Panc1 (cell line): ENCODE results near the gene CCDC157. TPM values are rescaled to one million over a fixed set of nuclear protein-coding genes. Genes with fewer than 3 reads are reported as not detected.

Source experiments
- ATAC-seq: fragments of 200-7000 bp; cut with Tn5 transposase; 2 replicates; pipeline ENCODE4 v1.9.1; 2020; ENCODE audit warnings: mild to moderate bottlenecking, moderate library complexity
- BruUV-seq: library from RNA; stranded (reverse); fragments of 400-500 nt; replicated peaks from 2 replicates; lab custom pipeline; 2021; lab: Mats Ljungman, UMichigan
- CTCF ChIA-PET: fragments of 300-600 bp; sonication (Branson Sonifier 250); formaldehyde crosslinking; loops from one replicate; lab custom pipeline; 2022; ENCODE audit warnings: antibody characterized with exemption; lab: Charles Lee
- POLR2A ChIA-PET: fragments of 300-600 bp; sonication (Branson Sonifier 250); formaldehyde crosslinking; loops from one replicate; lab custom pipeline; 2022; ENCODE audit warnings: antibody characterized with exemption; lab: Charles Lee
- DNase-seq: peaks from one replicate; pipeline ENCODE4 v3.0.0-alpha.2; 2010; ENCODE audit warnings: low read depth, low spot score
- H3K27ac ChIP-seq: 2 replicates; pipeline ENCODE4 v1.5.1; 2011; ENCODE audit warnings: mild to moderate bottlenecking, low read length, inconsistent platforms
- H3K27me3 ChIP-seq: fragments of 200-500 bp; sonication (Bioruptor generic); 2 replicates; pipeline ENCODE4 v1.6.0; 2014; ENCODE audit warnings: low read length, inconsistent platforms; ENCODE audit not compliant: control insufficient read depth, insufficient read depth
- H3K36me3 ChIP-seq: fragments of 200-500 bp; sonication (Bioruptor generic); 2 replicates; pipeline ENCODE4 v1.5.1; 2014; ENCODE audit warnings: inconsistent platforms, mild to moderate bottlenecking, low read length, moderate library complexity; ENCODE audit not compliant: control insufficient read depth, insufficient read depth
- H3K4me1 ChIP-seq: 2 replicates; pipeline ENCODE4 v1.5.1; 2011; ENCODE audit warnings: inconsistent platforms, mild to moderate bottlenecking, low read length, moderate library complexity; ENCODE audit not compliant: control insufficient read depth, insufficient read depth
- H3K4me3 ChIP-seq, 2 experiments: 2 replicates each; pipeline ENCODE4 v1.5.1; 2011 to 2012; ENCODE audit warnings: low read depth in 2 of 2, low read length in 2 of 2, mild to moderate bottlenecking in 2 of 2, inconsistent platforms in 1 of 2, moderate library complexity in 1 of 2
- H3K9me3 ChIP-seq: fragments of 200-500 bp; sonication (Bioruptor generic); 2 replicates; pipeline ENCODE4 v1.5.1; 2014; ENCODE audit warnings: low read depth, mild to moderate bottlenecking, inconsistent platforms, low read length, moderate library complexity; ENCODE audit not compliant: control insufficient read depth, insufficient read depth
- POLR2AphosphoS5 ChIP-seq: IDR thresholded peaks from 2 replicates; pipeline ENCODE4 v1.6.1; 2012; ENCODE audit warnings: mild to moderate bottlenecking, low read depth, low read length, moderate library complexity
- SIN3A ChIP-seq: IDR thresholded peaks from 2 replicates; pipeline ENCODE4 v1.6.1; 2012; ENCODE audit warnings: low read depth, mild to moderate bottlenecking, low read length, moderate library complexity, borderline replicate concordance; ENCODE audit not compliant: insufficient read depth
- TCF7L2 ChIP-seq: IDR thresholded peaks from 2 replicates; pipeline ENCODE4 v1.6.1; 2011; ENCODE audit warnings: mild to moderate bottlenecking, low read depth, low read length, inconsistent platforms
- in situ Hi-C: cut with HindIII; loops from 2 replicates; pipeline ENCODE4 v1.10.0; 2016; ENCODE audit warnings: low sequenced_read_pairs, low pct_unique_long_range_greater_than_20kb
- intact Hi-C: fragments of 100-400 bp; cut with micrococcal nuclease; formaldehyde crosslinking; loops from one replicate; pipeline ENCODE4 v1.10.0; 2022; ENCODE audit not compliant: unreplicated experiment
- total RNA-seq: library from RNA; stranded (reverse); gene quantifications from one replicate; pipeline ENCODE4 v1.2.1, GENCODE V29; 2021; ENCODE audit not compliant: unreplicated experiment
- TF ChIP-seq, protein P1 (sequence below), 2 experiments: IDR thresholded peaks; 2 replicates each; pipeline ENCODE4 v1.6.1; 2011 to 2012; ENCODE audit warnings: low read depth in 2 of 2, control low read depth in 1 of 2, low read length in 1 of 2, mild to moderate bottlenecking in 1 of 2, moderate library complexity in 1 of 2; ENCODE audit not compliant: insufficient read depth in 1 of 2
- TF ChIP-seq, protein P2 (sequence below): fragments of 450-650 bp; IDR thresholded peaks from 2 replicates; pipeline ENCODE4 v1.5.1; 2017; ENCODE audit warnings: mild to moderate bottlenecking

CCDC157 gene
- total RNA-seq, 1 experiment from 2014 or later: 2.1 TPM

DNA sequence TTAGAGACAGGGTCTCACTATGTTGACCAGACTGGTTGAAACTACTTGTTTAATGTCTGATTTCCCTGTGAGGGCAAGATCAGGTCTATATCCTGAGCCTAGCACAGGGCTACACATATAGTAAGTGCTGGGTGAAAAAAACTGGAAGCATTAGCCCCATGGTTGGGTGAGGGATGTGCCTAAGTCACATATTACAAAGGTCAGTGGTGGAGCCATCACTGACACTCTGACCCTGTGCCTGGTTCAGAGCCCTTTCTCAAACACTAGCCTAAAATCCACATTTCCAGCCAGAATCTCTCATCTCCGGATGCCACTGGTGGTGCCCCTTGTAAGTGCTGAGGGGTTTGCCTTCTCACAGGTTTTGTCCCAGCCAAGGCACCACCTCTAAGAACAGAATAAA, 39.0 kb upstream of the CCDC157 start:
- BruUV-seq: no TSS peak
- TF ChIP-seq POLR2AphosphoS5: no peak
- TF ChIP-seq TCF7L2: no peak
- no peak for TF ChIP-seq SIN3A
- ATAC-seq: no peak
- H3K27ac ChIP-seq: no peak overlapping the region
- no peak for DNase-seq
- H3K27me3 ChIP-seq: no peaks in the 10 kb centered on the region
- no peak overlapping the region for H3K4me3 ChIP-seq
- intact Hi-C loops (no loop called here), in situ Hi-C loops (no loop called here)
- peaks cover 20% of the 10 kb centered on the region for H3K4me1 ChIP-seq
- POLR2A ChIA-PET: no interaction called here
- CTCF ChIA-PET: no interaction called here
- no peaks in the 10 kb centered on the region for H3K9me3 ChIP-seq
- no peaks in the 10 kb centered on the region for H3K36me3 ChIP-seq

DNA sequence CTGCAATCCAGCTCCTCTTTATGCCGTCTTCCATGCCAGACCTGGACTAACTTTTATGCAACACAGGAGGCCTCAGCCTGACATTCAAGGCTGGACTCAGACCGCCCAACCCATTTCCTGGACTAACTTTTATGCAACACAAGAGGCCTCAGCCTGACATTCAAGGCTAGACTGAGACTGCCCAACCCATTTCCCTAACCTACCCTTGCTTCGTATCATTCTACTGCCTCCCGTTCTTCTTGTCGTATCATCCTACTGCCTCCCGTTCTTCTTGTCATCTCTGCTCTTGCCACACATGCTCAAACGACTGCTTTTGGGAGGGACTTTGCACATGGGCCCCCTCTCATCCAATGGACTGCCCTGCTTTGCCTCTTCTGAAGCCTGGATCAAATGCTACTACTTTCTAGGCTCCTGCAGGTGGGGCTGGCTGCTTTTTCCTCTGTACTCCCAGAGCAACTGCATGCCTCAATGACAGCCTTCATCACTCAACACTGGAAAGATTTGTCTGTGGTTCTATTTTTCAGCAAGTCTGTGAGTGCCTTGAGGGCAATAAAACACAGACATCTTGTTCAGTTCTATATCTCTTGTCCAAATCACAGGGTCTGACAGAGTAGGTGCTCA, 37.9 kb upstream of the CCDC157 start:
- no peak overlapping the region for H3K4me3 ChIP-seq
- no peaks in the 10 kb centered on the region for H3K27me3 ChIP-seq
- peaks cover 13% of the 10 kb centered on the region for H3K4me1 ChIP-seq
- TF ChIP-seq, protein P1, sequence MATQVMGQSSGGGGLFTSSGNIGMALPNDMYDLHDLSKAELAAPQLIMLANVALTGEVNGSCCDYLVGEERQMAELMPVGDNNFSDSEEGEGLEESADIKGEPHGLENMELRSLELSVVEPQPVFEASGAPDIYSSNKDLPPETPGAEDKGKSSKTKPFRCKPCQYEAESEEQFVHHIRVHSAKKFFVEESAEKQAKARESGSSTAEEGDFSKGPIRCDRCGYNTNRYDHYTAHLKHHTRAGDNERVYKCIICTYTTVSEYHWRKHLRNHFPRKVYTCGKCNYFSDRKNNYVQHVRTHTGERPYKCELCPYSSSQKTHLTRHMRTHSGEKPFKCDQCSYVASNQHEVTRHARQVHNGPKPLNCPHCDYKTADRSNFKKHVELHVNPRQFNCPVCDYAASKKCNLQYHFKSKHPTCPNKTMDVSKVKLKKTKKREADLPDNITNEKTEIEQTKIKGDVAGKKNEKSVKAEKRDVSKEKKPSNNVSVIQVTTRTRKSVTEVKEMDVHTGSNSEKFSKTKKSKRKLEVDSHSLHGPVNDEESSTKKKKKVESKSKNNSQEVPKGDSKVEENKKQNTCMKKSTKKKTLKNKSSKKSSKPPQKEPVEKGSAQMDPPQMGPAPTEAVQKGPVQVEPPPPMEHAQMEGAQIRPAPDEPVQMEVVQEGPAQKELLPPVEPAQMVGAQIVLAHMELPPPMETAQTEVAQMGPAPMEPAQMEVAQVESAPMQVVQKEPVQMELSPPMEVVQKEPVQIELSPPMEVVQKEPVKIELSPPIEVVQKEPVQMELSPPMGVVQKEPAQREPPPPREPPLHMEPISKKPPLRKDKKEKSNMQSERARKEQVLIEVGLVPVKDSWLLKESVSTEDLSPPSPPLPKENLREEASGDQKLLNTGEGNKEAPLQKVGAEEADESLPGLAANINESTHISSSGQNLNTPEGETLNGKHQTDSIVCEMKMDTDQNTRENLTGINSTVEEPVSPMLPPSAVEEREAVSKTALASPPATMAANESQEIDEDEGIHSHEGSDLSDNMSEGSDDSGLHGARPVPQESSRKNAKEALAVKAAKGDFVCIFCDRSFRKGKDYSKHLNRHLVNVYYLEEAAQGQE (IDR thresholded peaks at IDR 0.05; ENCODE audit: insufficient read depth in 1 of 2, low read depth in 2 of 2, low read length in 1 of 2): no peak
- no peak for TF ChIP-seq SIN3A
- TF ChIP-seq POLR2AphosphoS5: no peak
- TF ChIP-seq, protein P2, sequence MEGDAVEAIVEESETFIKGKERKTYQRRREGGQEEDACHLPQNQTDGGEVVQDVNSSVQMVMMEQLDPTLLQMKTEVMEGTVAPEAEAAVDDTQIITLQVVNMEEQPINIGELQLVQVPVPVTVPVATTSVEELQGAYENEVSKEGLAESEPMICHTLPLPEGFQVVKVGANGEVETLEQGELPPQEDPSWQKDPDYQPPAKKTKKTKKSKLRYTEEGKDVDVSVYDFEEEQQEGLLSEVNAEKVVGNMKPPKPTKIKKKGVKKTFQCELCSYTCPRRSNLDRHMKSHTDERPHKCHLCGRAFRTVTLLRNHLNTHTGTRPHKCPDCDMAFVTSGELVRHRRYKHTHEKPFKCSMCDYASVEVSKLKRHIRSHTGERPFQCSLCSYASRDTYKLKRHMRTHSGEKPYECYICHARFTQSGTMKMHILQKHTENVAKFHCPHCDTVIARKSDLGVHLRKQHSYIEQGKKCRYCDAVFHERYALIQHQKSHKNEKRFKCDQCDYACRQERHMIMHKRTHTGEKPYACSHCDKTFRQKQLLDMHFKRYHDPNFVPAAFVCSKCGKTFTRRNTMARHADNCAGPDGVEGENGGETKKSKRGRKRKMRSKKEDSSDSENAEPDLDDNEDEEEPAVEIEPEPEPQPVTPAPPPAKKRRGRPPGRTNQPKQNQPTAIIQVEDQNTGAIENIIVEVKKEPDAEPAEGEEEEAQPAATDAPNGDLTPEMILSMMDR: no peak
- no peak for TF ChIP-seq TCF7L2
- DNase-seq (no peak), ATAC-seq (no peak)
- no peaks in the 10 kb centered on the region for H3K36me3 ChIP-seq
- ChIA-PET CTCF (no interaction called here), POLR2A (no interaction called here)
- no peak overlapping the region for H3K27ac ChIP-seq
- in situ Hi-C loops (no loop called here), intact Hi-C loops (no loop called here)
- no TSS peak for BruUV-seq
- H3K9me3 ChIP-seq: no peaks in the 10 kb centered on the region

DNA sequence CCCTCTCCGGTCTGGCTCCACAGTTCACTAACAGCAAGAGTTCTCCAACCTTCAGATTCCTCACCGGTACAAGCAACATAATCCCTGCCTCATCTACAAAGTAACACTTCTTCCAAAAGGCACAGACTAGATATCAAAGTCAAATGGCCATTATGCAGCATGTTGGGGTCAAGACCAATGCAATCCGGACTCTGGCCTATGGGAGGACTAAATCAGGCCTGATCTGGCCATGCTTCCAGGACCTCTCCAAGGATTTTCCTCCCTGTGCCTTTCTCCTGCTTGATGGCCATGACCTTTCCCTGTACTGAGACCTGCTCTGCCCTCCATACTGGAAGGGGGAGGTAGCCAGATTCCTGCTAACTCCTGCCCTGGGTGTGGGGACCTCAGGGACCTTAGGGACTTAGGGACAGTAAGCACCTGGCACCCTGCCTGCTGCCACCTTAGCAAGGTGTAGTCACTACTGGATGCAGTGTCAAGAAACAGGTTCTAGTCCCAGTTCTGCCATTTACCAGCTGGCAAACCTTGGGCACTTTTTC, 36.7 kb upstream of the CCDC157 start:
- intact Hi-C loops: no loop called here
- no TSS peak for BruUV-seq
- TF ChIP-seq, protein P1 (IDR thresholded peaks at IDR 0.05; ENCODE audit: insufficient read depth in 1 of 2, low read depth in 2 of 2, low read length in 1 of 2): no peak
- TF ChIP-seq POLR2AphosphoS5: no peak
- no peak for TF ChIP-seq SIN3A
- TF ChIP-seq, protein P2: no peak
- no peak for TF ChIP-seq TCF7L2
- in situ Hi-C loops: no loop called here
- ATAC-seq (no peak), DNase-seq (no peak)
- no peaks in the 10 kb centered on the region for H3K27me3 ChIP-seq
- H3K36me3 ChIP-seq: no peaks in the 10 kb centered on the region
- H3K4me1 ChIP-seq: peaks cover 12% of the 10 kb centered on the region
- ChIA-PET CTCF (no interaction called here), POLR2A (no interaction called here)
- H3K4me3 ChIP-seq: no peak overlapping the region
- H3K9me3 ChIP-seq: no peaks in the 10 kb centered on the region
- no peak overlapping the region for H3K27ac ChIP-seq
